OCI-LY3 (cell line): ENCODE data around the gene ARHGAP24.

Source experiments
- H2AFZ ChIP-seq: fragments of 200-600, 300-600 bp; shearing (Covaris generic); 2 replicates; pipeline ENCODE4 v1.6.0; 2014; ENCODE audit warnings: antibody characterized with exemption, low read depth, low read length
- H3K27ac ChIP-seq: fragments of 200-600, 300-600 bp; sonication (generic); 2 replicates; pipeline ENCODE4 v1.5.1; 2014; ENCODE audit warnings: mild to moderate bottlenecking, low read length, moderate library complexity, mixed read lengths
- H3K27me3 ChIP-seq: fragments of 200-600, 300-600 bp; sonication (generic); 2 replicates; pipeline ENCODE4 v1.6.1; 2014; ENCODE audit warnings: low read depth, low read length, mixed read lengths
- H3K36me3 ChIP-seq: fragments of 200-600, 300-600 bp; sonication (generic); replicated peaks from 2 replicates; pipeline ENCODE3; 2014; ENCODE audit warnings: low read depth, low read length, mixed read lengths
- H3K4me1 ChIP-seq: fragments of 300-600, 200-600 bp; sonication (generic); 2 replicates; pipeline ENCODE4 v1.6.1; 2014; ENCODE audit warnings: low read length, mixed read lengths
- H3K4me2 ChIP-seq: fragments of 200-600, 300-600 bp; sonication (generic); 2 replicates; pipeline ENCODE4 v1.6.1; 2014; ENCODE audit warnings: low read length, mixed read lengths
- H3K4me3 ChIP-seq: fragments of 300-600, 200-600 bp; sonication (generic); 2 replicates; pipeline ENCODE4 v1.5.1; 2014; ENCODE audit warnings: antibody characterized with exemption, mild to moderate bottlenecking, low read length, moderate library complexity
- H3K79me2 ChIP-seq: fragments of 300-600, 200-600 bp; shearing (Covaris generic); 2 replicates; pipeline ENCODE4 v1.6.1; 2014; ENCODE audit warnings: mild to moderate bottlenecking, low read length, mixed read lengths
- H3K9ac ChIP-seq: fragments of 300-600, 200-600 bp; shearing (Covaris generic); 2 replicates; pipeline ENCODE4 v1.6.0; 2014; ENCODE audit warnings: mild to moderate bottlenecking, low read length, moderate library complexity
- H3K9me3 ChIP-seq: fragments of 200-600, 300-600 bp; shearing (Covaris generic); 2 replicates; pipeline ENCODE4 v1.6.1; 2014; ENCODE audit warnings: low read length, mixed read lengths; ENCODE audit not compliant: insufficient read depth
- H4K20me1 ChIP-seq: fragments of 200-600, 300-600 bp; sonication (generic); 2 replicates; pipeline ENCODE4 v1.6.1; 2016; ENCODE audit warnings: low read length, mixed read lengths; ENCODE audit not compliant: insufficient read depth
- CTCF ChIP-seq: fragments of 200-600, 300-600 bp; sonication (generic); IDR thresholded peaks from 2 replicates; pipeline ENCODE4 v1.5.1; 2014; ENCODE audit warnings: antibody characterized with exemption, low read length, low read depth
- EZH2phosphoT487 ChIP-seq: fragments of 200-600 bp; shearing (Covaris generic); IDR thresholded peaks from 2 replicates; pipeline ENCODE4 v1.6.1; 2018; ENCODE audit warnings: antibody characterized with exemption, mixed run types, low read depth

Gene ARHGAP24

GRCh38 chr4:85688055-85688740 lies 213.2 kb downstream of the ARHGAP24 start:
- H3K4me1 ChIP-seq = peaks cover 63% of the 10 kb centered on the region
- H3K9me3 ChIP-seq = no peaks in the 10 kb centered on the region
- peaks cover 70% of the 10 kb centered on the region for H3K79me2 ChIP-seq
- H3K9ac ChIP-seq = peak overlapping the region; percentile 17; the same call in 1 of the 2 replicates
- peak overlapping the region; percentile 19; the same call in 1 of the 2 replicates for H3K4me3 ChIP-seq
- H3K27me3 ChIP-seq = no peaks in the 10 kb centered on the region
- no peak overlapping the region for H2AFZ ChIP-seq
- peak overlapping the region; percentile 52 for H3K27ac ChIP-seq
- H3K36me3 ChIP-seq = peaks cover 10% of the 10 kb centered on the region
- TF ChIP-seq CTCF (no peak), EZH2phosphoT487 (no peak)
- peak overlapping the region; percentile 52 for H3K4me2 ChIP-seq
- H4K20me1 ChIP-seq = no peaks in the 10 kb centered on the region

- Histone ChIP-seq H3K4me1 (peaks cover 48% of the 10 kb centered on the region), H3K9me3 (no peaks in the 10 kb centered on the region), H3K27ac (no peak overlapping the region), H3K9ac (no peak overlapping the region), H3K4me2 (no peak overlapping the region), H3K27me3 (no peaks in the 10 kb centered on the region), H3K4me3 (no peak overlapping the region), H2AFZ (no peak overlapping the region), H3K79me2 (peaks cover 67% of the 10 kb centered on the region), H4K20me1 (no peaks in the 10 kb centered on the region), H3K36me3 (peaks cover 28% of the 10 kb centered on the region)
- no peak for TF ChIP-seq EZH2phosphoT487
- no peak for TF ChIP-seq CTCF
Observed at GRCh38 chr4:85696661-85697060, 221.7 kb downstream of the ARHGAP24 start.

DNA sequence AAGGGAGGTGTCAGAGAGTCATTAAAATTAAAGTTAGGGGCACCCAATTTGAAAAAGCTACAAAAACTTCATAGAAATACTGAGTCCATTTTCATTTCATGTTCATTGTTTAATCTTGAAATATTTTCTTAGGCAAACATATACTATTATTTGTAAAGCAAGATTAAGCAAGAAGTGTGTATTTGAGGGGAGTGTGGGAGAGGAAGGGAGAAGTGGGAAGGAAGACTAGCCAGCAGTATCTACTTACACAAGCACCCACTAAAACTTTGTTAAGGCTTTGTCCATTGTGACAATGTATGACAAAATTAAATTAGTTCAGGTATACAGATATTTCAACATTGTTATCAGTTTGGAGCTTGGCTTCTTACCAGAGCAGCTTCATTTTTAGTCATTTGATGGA lies 222.9 kb downstream of the ARHGAP24 start:
- H3K27ac ChIP-seq = peak overlapping the region; percentile 17; the same call in 1 of the 2 replicates
- no peak overlapping the region for H3K9ac ChIP-seq
- TF ChIP-seq EZH2phosphoT487 (no peak), CTCF (no peak)
- H3K36me3 ChIP-seq = peaks cover 24% of the 10 kb centered on the region
- H3K27me3 ChIP-seq = no peaks in the 10 kb centered on the region
- H3K4me2 ChIP-seq = no peak overlapping the region
- no peak overlapping the region for H2AFZ ChIP-seq
- H3K79me2 ChIP-seq = peaks cover 56% of the 10 kb centered on the region
- H3K9me3 ChIP-seq = no peaks in the 10 kb centered on the region
- no peak overlapping the region for H3K4me3 ChIP-seq
- H4K20me1 ChIP-seq = no peaks in the 10 kb centered on the region
- peaks cover 51% of the 10 kb centered on the region for H3K4me1 ChIP-seq

DNA sequence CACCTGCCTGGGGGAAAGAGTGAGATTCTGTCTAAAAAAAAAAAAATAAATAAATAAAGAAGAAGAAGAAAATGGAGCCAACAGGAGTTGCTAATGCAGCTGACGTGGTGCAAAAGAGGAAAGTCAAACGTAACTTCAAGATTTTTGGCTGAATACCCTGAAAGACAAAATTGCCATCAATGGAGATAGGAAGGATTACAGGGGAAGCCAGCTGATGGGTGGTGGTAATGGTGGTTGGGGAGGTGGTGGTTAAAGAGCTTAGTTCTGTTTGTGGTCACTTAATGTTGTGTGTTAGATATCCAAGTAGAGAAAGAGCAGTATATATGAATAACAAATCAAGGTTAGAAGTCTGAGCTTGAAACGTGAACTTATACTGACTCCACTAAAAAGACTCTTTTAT lies 225.4 kb downstream of the ARHGAP24 start:
- no peaks in the 10 kb centered on the region for H3K27me3 ChIP-seq
- H3K4me3 ChIP-seq = peak overlapping the region; percentile 8; the same call in 1 of the 2 replicates
- peaks cover 72% of the 10 kb centered on the region for H3K4me1 ChIP-seq
- H3K9ac ChIP-seq = peak overlapping the region; percentile 79
- no peaks in the 10 kb centered on the region for H4K20me1 ChIP-seq
- H3K27ac ChIP-seq = peak overlapping the region; percentile 98
- peak overlapping the region; percentile 75 for H3K4me2 ChIP-seq
- no peak overlapping the region for H2AFZ ChIP-seq
- H3K36me3 ChIP-seq = peaks cover 20% of the 10 kb centered on the region
- TF ChIP-seq CTCF (no peak), EZH2phosphoT487 (no peak)
- peaks cover 59% of the 10 kb centered on the region for H3K79me2 ChIP-seq
- no peaks in the 10 kb centered on the region for H3K9me3 ChIP-seq
